ENCODE measurements around the gene JAKMIP1. TPM values are rescaled to one million over a fixed set of nuclear protein-coding genes. Genes with fewer than 3 reads are reported as not detected.

The JAKMIP1 gene
- polyA plus RNA-seq, 1 donor from 2014 or later = 15.3 TPM

DNA sequence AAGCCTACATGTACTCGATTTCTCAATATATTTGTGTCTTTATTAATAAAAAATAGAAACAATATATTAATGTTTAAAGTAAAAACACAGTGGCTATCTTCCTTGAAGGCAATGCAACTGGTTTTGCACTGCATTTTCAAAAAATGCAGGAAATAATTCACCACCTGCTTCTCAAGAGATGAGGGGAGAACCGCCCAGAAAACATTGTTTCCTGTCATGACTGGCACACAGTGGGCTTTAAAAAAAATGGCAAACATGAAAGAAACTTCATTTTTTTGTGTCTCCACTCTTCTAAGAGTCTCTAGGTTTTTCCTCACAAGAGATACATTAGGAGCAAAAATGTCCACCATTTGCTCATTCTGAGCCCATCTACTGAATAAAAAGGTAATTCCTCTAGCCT lies 131.4 kb downstream of the JAKMIP1 start:
- Histone ChIP-seq H3K9me2 (ENCODE audit: insufficient read depth, low read length) (no peaks in the 10 kb centered on the region), H3K9ac (ENCODE audit: low read length) (no peak overlapping the region), H3F3A (ENCODE audit: insufficient read depth, low read length, poor library complexity, severe bottlenecking) (no peaks in the 10 kb centered on the region), H3K27ac (ENCODE audit: low read length) (no peak overlapping the region), H3K9me3 (ENCODE audit: low read length) (no peaks in the 10 kb centered on the region), H4K20me1 (ENCODE audit: insufficient read depth) (no peaks in the 10 kb centered on the region), H3K4me2 (ENCODE audit: low read length) (no peak overlapping the region), H3K36me3 (ENCODE audit: insufficient read depth, low read length) (no peaks in the 10 kb centered on the region), H3K4me3 (ENCODE audit: low read length) (no peak overlapping the region), H3K79me2 (replicated peaks; ENCODE audit: insufficient read depth, low read length) (no peaks in the 10 kb centered on the region), H2AFZ (ENCODE audit: low read depth, low read length) (no peak overlapping the region), H3K27me3 (ENCODE audit: insufficient read depth, low read depth, low read length) (no peaks in the 10 kb centered on the region)
- TF ChIP-seq TAF1 (IDR thresholded peaks at IDR 0.05; ENCODE audit: low read depth) = no peak
- TF ChIP-seq RAD21 (conservative IDR thresholded peaks at IDR 0.05) = no peak
- no peak for TF ChIP-seq EP300 (conservative IDR thresholded peaks at IDR 0.05; ENCODE audit: poor library complexity, severe bottlenecking)
- TF ChIP-seq POLR2AphosphoS5 (IDR thresholded peaks at IDR 0.05) = no peak
- no peak for TF ChIP-seq MXI1 (conservative IDR thresholded peaks at IDR 0.05; ENCODE audit: poor library complexity, severe bottlenecking)
- TF ChIP-seq EZH2 (IDR thresholded peaks at IDR 0.05; ENCODE audit: borderline replicate concordance, insufficient read depth, low read length, poor library complexity, severe bottlenecking) = no peak
- TF ChIP-seq SMC3 (conservative IDR thresholded peaks at IDR 0.05; ENCODE audit: poor library complexity) = no peak
- TF ChIP-seq, protein P1, sequence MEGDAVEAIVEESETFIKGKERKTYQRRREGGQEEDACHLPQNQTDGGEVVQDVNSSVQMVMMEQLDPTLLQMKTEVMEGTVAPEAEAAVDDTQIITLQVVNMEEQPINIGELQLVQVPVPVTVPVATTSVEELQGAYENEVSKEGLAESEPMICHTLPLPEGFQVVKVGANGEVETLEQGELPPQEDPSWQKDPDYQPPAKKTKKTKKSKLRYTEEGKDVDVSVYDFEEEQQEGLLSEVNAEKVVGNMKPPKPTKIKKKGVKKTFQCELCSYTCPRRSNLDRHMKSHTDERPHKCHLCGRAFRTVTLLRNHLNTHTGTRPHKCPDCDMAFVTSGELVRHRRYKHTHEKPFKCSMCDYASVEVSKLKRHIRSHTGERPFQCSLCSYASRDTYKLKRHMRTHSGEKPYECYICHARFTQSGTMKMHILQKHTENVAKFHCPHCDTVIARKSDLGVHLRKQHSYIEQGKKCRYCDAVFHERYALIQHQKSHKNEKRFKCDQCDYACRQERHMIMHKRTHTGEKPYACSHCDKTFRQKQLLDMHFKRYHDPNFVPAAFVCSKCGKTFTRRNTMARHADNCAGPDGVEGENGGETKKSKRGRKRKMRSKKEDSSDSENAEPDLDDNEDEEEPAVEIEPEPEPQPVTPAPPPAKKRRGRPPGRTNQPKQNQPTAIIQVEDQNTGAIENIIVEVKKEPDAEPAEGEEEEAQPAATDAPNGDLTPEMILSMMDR (IDR thresholded peaks at IDR 0.05; ENCODE audit: poor library complexity, severe bottlenecking) = no peak
- TF ChIP-seq, protein P2, sequence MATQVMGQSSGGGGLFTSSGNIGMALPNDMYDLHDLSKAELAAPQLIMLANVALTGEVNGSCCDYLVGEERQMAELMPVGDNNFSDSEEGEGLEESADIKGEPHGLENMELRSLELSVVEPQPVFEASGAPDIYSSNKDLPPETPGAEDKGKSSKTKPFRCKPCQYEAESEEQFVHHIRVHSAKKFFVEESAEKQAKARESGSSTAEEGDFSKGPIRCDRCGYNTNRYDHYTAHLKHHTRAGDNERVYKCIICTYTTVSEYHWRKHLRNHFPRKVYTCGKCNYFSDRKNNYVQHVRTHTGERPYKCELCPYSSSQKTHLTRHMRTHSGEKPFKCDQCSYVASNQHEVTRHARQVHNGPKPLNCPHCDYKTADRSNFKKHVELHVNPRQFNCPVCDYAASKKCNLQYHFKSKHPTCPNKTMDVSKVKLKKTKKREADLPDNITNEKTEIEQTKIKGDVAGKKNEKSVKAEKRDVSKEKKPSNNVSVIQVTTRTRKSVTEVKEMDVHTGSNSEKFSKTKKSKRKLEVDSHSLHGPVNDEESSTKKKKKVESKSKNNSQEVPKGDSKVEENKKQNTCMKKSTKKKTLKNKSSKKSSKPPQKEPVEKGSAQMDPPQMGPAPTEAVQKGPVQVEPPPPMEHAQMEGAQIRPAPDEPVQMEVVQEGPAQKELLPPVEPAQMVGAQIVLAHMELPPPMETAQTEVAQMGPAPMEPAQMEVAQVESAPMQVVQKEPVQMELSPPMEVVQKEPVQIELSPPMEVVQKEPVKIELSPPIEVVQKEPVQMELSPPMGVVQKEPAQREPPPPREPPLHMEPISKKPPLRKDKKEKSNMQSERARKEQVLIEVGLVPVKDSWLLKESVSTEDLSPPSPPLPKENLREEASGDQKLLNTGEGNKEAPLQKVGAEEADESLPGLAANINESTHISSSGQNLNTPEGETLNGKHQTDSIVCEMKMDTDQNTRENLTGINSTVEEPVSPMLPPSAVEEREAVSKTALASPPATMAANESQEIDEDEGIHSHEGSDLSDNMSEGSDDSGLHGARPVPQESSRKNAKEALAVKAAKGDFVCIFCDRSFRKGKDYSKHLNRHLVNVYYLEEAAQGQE (IDR thresholded peaks at IDR 0.05; ENCODE audit: borderline replicate concordance) = no peak

DNA sequence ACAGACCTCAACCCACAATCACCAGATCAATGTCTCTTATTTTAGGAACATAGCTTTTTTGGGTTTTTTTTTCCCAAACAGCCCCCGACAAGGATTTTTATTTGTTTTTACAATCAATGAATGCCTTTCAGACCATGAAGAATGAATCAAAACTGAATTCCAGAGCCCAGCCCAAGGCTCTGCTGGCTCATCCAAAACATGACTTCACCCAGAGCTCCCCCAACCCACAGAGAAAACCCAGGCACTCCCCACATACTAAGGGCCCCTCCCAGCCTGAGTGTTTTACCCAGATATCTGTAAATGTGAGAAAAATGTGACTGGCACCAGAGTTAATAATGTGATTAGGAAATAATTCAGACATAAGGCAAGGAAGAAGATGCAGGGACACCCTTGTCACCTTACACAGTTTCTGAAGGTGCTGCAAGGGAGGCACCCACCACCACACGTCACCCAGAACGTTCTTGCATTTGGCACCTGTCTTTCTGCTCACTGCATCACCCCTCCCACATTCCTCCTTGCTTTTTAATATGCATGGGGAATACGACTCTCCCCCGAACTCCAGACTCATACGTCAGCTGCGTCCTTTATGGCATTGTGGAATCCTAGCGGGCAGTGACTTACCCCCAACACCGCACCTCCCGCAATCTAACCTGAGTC lies 134.3 kb downstream of the JAKMIP1 start:
- Histone ChIP-seq H3K36me3 (ENCODE audit: insufficient read depth, low read length) (no peaks in the 10 kb centered on the region), H4K20me1 (ENCODE audit: insufficient read depth) (no peaks in the 10 kb centered on the region), H3K27me3 (ENCODE audit: insufficient read depth, low read depth, low read length) (no peaks in the 10 kb centered on the region), H2AFZ (ENCODE audit: low read depth, low read length) (no peak overlapping the region), H3K79me2 (replicated peaks; ENCODE audit: insufficient read depth, low read length) (no peaks in the 10 kb centered on the region), H3K9ac (ENCODE audit: low read length) (no peak overlapping the region), H3K27ac (ENCODE audit: low read length) (no peak overlapping the region), H3K9me2 (ENCODE audit: insufficient read depth, low read length) (no peaks in the 10 kb centered on the region), H3K9me3 (ENCODE audit: low read length) (no peaks in the 10 kb centered on the region), H3K4me3 (ENCODE audit: low read length) (no peak overlapping the region), H3F3A (ENCODE audit: insufficient read depth, low read length, poor library complexity, severe bottlenecking) (no peaks in the 10 kb centered on the region), H3K4me2 (ENCODE audit: low read length) (no peak overlapping the region)
- TF ChIP-seq MXI1 (conservative IDR thresholded peaks at IDR 0.05; ENCODE audit: poor library complexity, severe bottlenecking) = no peak
- no peak for TF ChIP-seq EP300 (conservative IDR thresholded peaks at IDR 0.05; ENCODE audit: poor library complexity, severe bottlenecking)
- TF ChIP-seq EZH2 (IDR thresholded peaks at IDR 0.05; ENCODE audit: borderline replicate concordance, insufficient read depth, low read length, poor library complexity, severe bottlenecking) = no peak

Data from neural cell (in vitro differentiated cells).